Mesendoderm (in vitro differentiated cells): ENCODE results near the gene MACROH2A2.

Experiments used
- DNase-seq: peaks from one replicate; pipeline ENCODE4 v3.0.0; 2013
- H2AK5ac ChIP-seq: 2 replicates; pipeline ENCODE4 v1.6.1; 2013; ENCODE audit warnings: low read length, inconsistent platforms
- H2BK120ac ChIP-seq: 2 replicates; pipeline ENCODE4 v1.6.1; 2013; ENCODE audit warnings: low read depth, mild to moderate bottlenecking, low read length, moderate library complexity, mixed read lengths
- H2BK15ac ChIP-seq: replicated peaks from 2 replicates; pipeline ENCODE4 v1.6.1; 2013; ENCODE audit warnings: low read depth, mild to moderate bottlenecking, moderate library complexity
- H2BK5ac ChIP-seq: 2 replicates; pipeline ENCODE4 v1.6.1; 2013; ENCODE audit warnings: low read length, inconsistent platforms
- H3K18ac ChIP-seq: 2 replicates; pipeline ENCODE4 v1.6.1; 2013; ENCODE audit warnings: mild to moderate bottlenecking, low read length, mixed read lengths
- H3K23ac ChIP-seq: one replicate; pipeline ENCODE4 v1.6.1; 2013; ENCODE audit warnings: low read length
- H3K27ac ChIP-seq: 2 replicates; pipeline ENCODE4 v1.5.1; 2013; ENCODE audit warnings: low read depth, mild to moderate bottlenecking, inconsistent platforms, low read length, moderate library complexity
- H3K27me3 ChIP-seq: 2 replicates; pipeline ENCODE4 v1.6.1; 2013; ENCODE audit warnings: low read length, control low read depth, mild to moderate bottlenecking, inconsistent platforms; ENCODE audit not compliant: insufficient read depth, poor library complexity
- H3K36me3 ChIP-seq: 2 replicates; pipeline ENCODE4 v1.6.1; 2013; ENCODE audit warnings: low read length, inconsistent platforms; ENCODE audit not compliant: control insufficient read depth, insufficient read depth
- H3K4ac ChIP-seq: one replicate; pipeline ENCODE4 v1.6.1; 2013; ENCODE audit warnings: low read depth, mild to moderate bottlenecking, low read length, moderate library complexity
- H3K4me1 ChIP-seq: 2 replicates; pipeline ENCODE4 v1.6.1; 2013; ENCODE audit warnings: low read depth, low read length, inconsistent platforms; ENCODE audit not compliant: control insufficient read depth
- H3K4me2 ChIP-seq: 2 replicates; pipeline ENCODE4 v1.6.1; 2013; ENCODE audit warnings: low read length
- H3K4me3 ChIP-seq: 2 replicates; pipeline ENCODE4 v1.5.1; 2013; ENCODE audit warnings: mild to moderate bottlenecking, low read length
- H3K56ac ChIP-seq: one replicate; pipeline ENCODE4 v1.6.1; 2013; ENCODE audit warnings: low read length
- H3K79me1 ChIP-seq: 2 replicates; pipeline ENCODE4 v1.6.1; 2013; ENCODE audit warnings: low read length, inconsistent platforms
- H3K79me2 ChIP-seq: 2 replicates; pipeline ENCODE4 v1.6.1; 2013; ENCODE audit warnings: mild to moderate bottlenecking, low read length; ENCODE audit not compliant: control insufficient read depth, insufficient read depth
- H3K9ac ChIP-seq: 2 replicates; pipeline ENCODE4 v1.6.1; 2013; ENCODE audit warnings: low read length, inconsistent platforms
- H4K5ac ChIP-seq: one replicate; pipeline ENCODE4 v1.6.1; 2013; ENCODE audit warnings: low read length
- H4K8ac ChIP-seq: one replicate; pipeline ENCODE4 v1.6.1; 2013; ENCODE audit warnings: low read depth, mild to moderate bottlenecking, control low read depth, low read length, moderate library complexity
- WGBS: extraction: QIAGEN DNeasy Blood & Tissue Kit; methylation state at CpG from one replicate; pipeline ENCODE4 v1.1.7; 2013; ENCODE audit warnings: low lambda C conversion rate, missing lambda C conversion rate; ENCODE audit not compliant: insufficient coverage; ENCODE audit errors: extremely low coverage; 5-methylcytosine and 5-hydroxymethylcytosine counted together

Gene MACROH2A2

GRCh38 chr10:70090013-70090412 lies 37.4 kb downstream of the MACROH2A2 start:
- no peak overlapping the region for H3K56ac ChIP-seq
- H3K4me1 ChIP-seq, result no peaks in the 10 kb centered on the region
- no peak overlapping the region for H3K27ac ChIP-seq
- H3K27me3 ChIP-seq, result no peaks in the 10 kb centered on the region
- H3K4me2 ChIP-seq, result no peak overlapping the region
- peaks cover 3% of the 10 kb centered on the region for H3K36me3 ChIP-seq
- no peak overlapping the region for H3K23ac ChIP-seq
- no peak overlapping the region for H2AK5ac ChIP-seq
- no peak overlapping the region for H4K8ac ChIP-seq
- no peak overlapping the region for H2BK5ac ChIP-seq
- no peak overlapping the region for H3K9ac ChIP-seq
- no peak for DNase-seq
- H3K79me1 ChIP-seq, result no peaks in the 10 kb centered on the region
- H3K18ac ChIP-seq, result no peak overlapping the region
- H3K79me2 ChIP-seq, result no peaks in the 10 kb centered on the region
- no peak overlapping the region for H2BK120ac ChIP-seq
- no peak overlapping the region for H3K4ac ChIP-seq
- no CpG with 5 or more reads among the region's 8 CpGs for WGBS
- no peak overlapping the region for H2BK15ac ChIP-seq
- no peak overlapping the region for H3K4me3 ChIP-seq
- H4K5ac ChIP-seq, result no peak overlapping the region

GRCh38 chr10:70090951-70091350 lies 38.3 kb downstream of the MACROH2A2 start:
- Histone ChIP-seq H2BK5ac (no peak overlapping the region), H4K8ac (no peak overlapping the region), H4K5ac (no peak overlapping the region), H3K9ac (no peak overlapping the region), H2AK5ac (no peak overlapping the region), H3K4me2 (no peak overlapping the region), H3K79me2 (no peaks in the 10 kb centered on the region), H3K27ac (no peak overlapping the region), H3K4me3 (no peak overlapping the region), H3K36me3 (peaks cover 3% of the 10 kb centered on the region), H3K4me1 (no peaks in the 10 kb centered on the region), H2BK15ac (no peak overlapping the region), H3K79me1 (no peaks in the 10 kb centered on the region), H2BK120ac (no peak overlapping the region), H3K4ac (no peak overlapping the region), H3K56ac (no peak overlapping the region), H3K27me3 (no peaks in the 10 kb centered on the region), H3K23ac (no peak overlapping the region), H3K18ac (no peak overlapping the region)
- WGBS, result no CpG with 5 or more reads among the region's 5 CpGs
- no peak for DNase-seq

GRCh38 chr10:70092389-70092718 lies 39.7 kb downstream of the MACROH2A2 start:
- H3K79me2 ChIP-seq, result no peaks in the 10 kb centered on the region
- no peak overlapping the region for H3K18ac ChIP-seq
- H2BK120ac ChIP-seq, result no peak overlapping the region
- no peak overlapping the region for H4K8ac ChIP-seq
- peaks cover 3% of the 10 kb centered on the region for H3K36me3 ChIP-seq
- no peak overlapping the region for H3K4me2 ChIP-seq
- H2AK5ac ChIP-seq, result no peak overlapping the region
- H4K5ac ChIP-seq, result no peak overlapping the region
- DNase-seq, result no peak
- H3K4me1 ChIP-seq, result no peaks in the 10 kb centered on the region
- no peaks in the 10 kb centered on the region for H3K27me3 ChIP-seq
- WGBS, result no CpG with 5 or more reads among the region's 7 CpGs
- H3K4me3 ChIP-seq, result no peak overlapping the region
- no peak overlapping the region for H2BK5ac ChIP-seq
- no peaks in the 10 kb centered on the region for H3K79me1 ChIP-seq
- H3K27ac ChIP-seq, result no peak overlapping the region
- no peak overlapping the region for H3K9ac ChIP-seq
- no peak overlapping the region for H2BK15ac ChIP-seq
- H3K56ac ChIP-seq, result no peak overlapping the region
- no peak overlapping the region for H3K4ac ChIP-seq
- no peak overlapping the region for H3K23ac ChIP-seq

GRCh38 chr10:70093335-70093944 lies 40.8 kb downstream of the MACROH2A2 start:
- DNase-seq, result no peak
- Histone ChIP-seq H2BK120ac (no peak overlapping the region), H2AK5ac (no peak overlapping the region), H3K23ac (no peak overlapping the region), H3K18ac (no peak overlapping the region), H3K4me1 (no peaks in the 10 kb centered on the region), H3K27me3 (no peaks in the 10 kb centered on the region), H2BK5ac (no peak overlapping the region), H3K9ac (no peak overlapping the region), H3K27ac (no peak overlapping the region), H3K36me3 (peaks cover 3% of the 10 kb centered on the region), H4K8ac (no peak overlapping the region), H2BK15ac (no peak overlapping the region), H3K79me1 (no peaks in the 10 kb centered on the region), H3K4me2 (no peak overlapping the region), H4K5ac (no peak overlapping the region), H3K56ac (no peak overlapping the region), H3K4ac (no peak overlapping the region), H3K79me2 (no peaks in the 10 kb centered on the region), H3K4me3 (no peak overlapping the region)
- no CpG with 5 or more reads among the region's 9 CpGs for WGBS

- Histone ChIP-seq H3K56ac (no peak overlapping the region), H3K79me2 (no peaks in the 10 kb centered on the region), H3K23ac (no peak overlapping the region)
Observed at GRCh38 chr10:70094250-70094649, 41.6 kb downstream of the MACROH2A2 start.

GRCh38 chr10:70096016-70096704 lies 43.5 kb downstream of the MACROH2A2 start:
- Histone ChIP-seq H4K8ac (no peak overlapping the region), H3K18ac (no peak overlapping the region), H4K5ac (no peak overlapping the region), H3K4me2 (no peak overlapping the region), H3K4me3 (no peak overlapping the region), H3K27ac (no peak overlapping the region), H2AK5ac (no peak overlapping the region), H2BK15ac (no peak overlapping the region), H3K23ac (no peak overlapping the region), H3K79me2 (no peaks in the 10 kb centered on the region), H3K79me1 (no peaks in the 10 kb centered on the region), H3K9ac (no peak overlapping the region), H3K4ac (no peak overlapping the region), H3K36me3 (peaks cover 4% of the 10 kb centered on the region), H2BK120ac (no peak overlapping the region), H3K56ac (no peak overlapping the region), H3K4me1 (no peaks in the 10 kb centered on the region), H2BK5ac (no peak overlapping the region), H3K27me3 (no peaks in the 10 kb centered on the region)
- DNase-seq, result no peak
- no CpG with 5 or more reads among the region's 6 CpGs for WGBS

More at GRCh38 chr10:70094250-70094649, 41.6 kb downstream of the MACROH2A2 start:
- H3K18ac ChIP-seq, result no peak overlapping the region
- no peak overlapping the region for H3K27ac ChIP-seq
- H2BK15ac ChIP-seq, result no peak overlapping the region
- H3K27me3 ChIP-seq, result no peaks in the 10 kb centered on the region
- H2BK5ac ChIP-seq, result no peak overlapping the region
- no peak overlapping the region for H4K8ac ChIP-seq
- peaks cover 3% of the 10 kb centered on the region for H3K36me3 ChIP-seq
- H3K4ac ChIP-seq, result no peak overlapping the region
- H3K4me3 ChIP-seq, result no peak overlapping the region
- no peak overlapping the region for H3K9ac ChIP-seq
- H3K4me1 ChIP-seq, result no peaks in the 10 kb centered on the region
- DNase-seq, result no peak
- no peak overlapping the region for H3K4me2 ChIP-seq
- H2AK5ac ChIP-seq, result no peak overlapping the region
- H3K79me1 ChIP-seq, result no peaks in the 10 kb centered on the region
- no CpG with 5 or more reads among the region's 2 CpGs for WGBS
- no peak overlapping the region for H2BK120ac ChIP-seq
- H4K5ac ChIP-seq, result no peak overlapping the region
